ENCODE measurements around the gene PBX2.

GRCh38 chr6:32187009-32187709, 2.8 kb downstream of the PBX2 start:
- TF ChIP-seq, protein P1, sequence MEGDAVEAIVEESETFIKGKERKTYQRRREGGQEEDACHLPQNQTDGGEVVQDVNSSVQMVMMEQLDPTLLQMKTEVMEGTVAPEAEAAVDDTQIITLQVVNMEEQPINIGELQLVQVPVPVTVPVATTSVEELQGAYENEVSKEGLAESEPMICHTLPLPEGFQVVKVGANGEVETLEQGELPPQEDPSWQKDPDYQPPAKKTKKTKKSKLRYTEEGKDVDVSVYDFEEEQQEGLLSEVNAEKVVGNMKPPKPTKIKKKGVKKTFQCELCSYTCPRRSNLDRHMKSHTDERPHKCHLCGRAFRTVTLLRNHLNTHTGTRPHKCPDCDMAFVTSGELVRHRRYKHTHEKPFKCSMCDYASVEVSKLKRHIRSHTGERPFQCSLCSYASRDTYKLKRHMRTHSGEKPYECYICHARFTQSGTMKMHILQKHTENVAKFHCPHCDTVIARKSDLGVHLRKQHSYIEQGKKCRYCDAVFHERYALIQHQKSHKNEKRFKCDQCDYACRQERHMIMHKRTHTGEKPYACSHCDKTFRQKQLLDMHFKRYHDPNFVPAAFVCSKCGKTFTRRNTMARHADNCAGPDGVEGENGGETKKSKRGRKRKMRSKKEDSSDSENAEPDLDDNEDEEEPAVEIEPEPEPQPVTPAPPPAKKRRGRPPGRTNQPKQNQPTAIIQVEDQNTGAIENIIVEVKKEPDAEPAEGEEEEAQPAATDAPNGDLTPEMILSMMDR (IDR thresholded peaks at IDR 0.05) = no peak
- TF ChIP-seq EP300 (IDR thresholded peaks at IDR 0.05) = no peak
- no peak for TF ChIP-seq POLR2A (IDR thresholded peaks at IDR 0.05)

All from tibial nerve (tissue), 4 donors.